Stimulated activated CD4-positive, alpha-beta T cell treated with anti-CD3 and anti-CD28 coated beads, Interleukin-15, amount 100 ng/mL, for 24 hours (primary cell): ENCODE results near the gene IGSF23.

Source experiments
- DNase-seq: peaks from one replicate; pipeline ENCODE4 v3.0.0-alpha.2; 2020

Gene IGSF23

GRCh38 chr19:44643605-44644401 lies 30.4 kb downstream of the IGSF23 start, which contains the start of gene PVR:
Gene PVR, plus strand, starts transcription at chr19:44643910. Its CDS starts 187 bp downstream, at chr19:44644097.
- DNase-seq = peak; percentile 78

- peak; percentile 31 for DNase-seq
These were observed 31.1 kb downstream of the IGSF23 start for GRCh38 chr19:44644402-44645016.

GRCh38 chr19:44645407-44646048 lies 32.2 kb downstream of the IGSF23 start:
- no peak for DNase-seq

GRCh38 chr19:44646049-44646416 lies 32.7 kb downstream of the IGSF23 start:
- no peak for DNase-seq

GRCh38 chr19:44647144-44647543 lies 33.8 kb downstream of the IGSF23 start:
- no peak for DNase-seq

GRCh38 chr19:44648631-44649251 lies 35.4 kb downstream of the IGSF23 start:
- no peak for DNase-seq

GRCh38 chr19:44649578-44650145 lies 36.3 kb downstream of the IGSF23 start:
- no peak for DNase-seq

- DNase-seq = no peak
These were observed 40.0 kb downstream of the IGSF23 start for GRCh38 chr19:44653343-44653742.

- DNase-seq = peak; percentile 81
These were observed 40.8 kb downstream of the IGSF23 start for GRCh38 chr19:44653977-44654774.

GRCh38 chr19:44657211-44657921 lies 44.0 kb downstream of the IGSF23 start:
- peak; percentile 81 for DNase-seq

GRCh38 chr19:44658069-44658733 lies 44.8 kb downstream of the IGSF23 start:
- no peak for DNase-seq

GRCh38 chr19:44660081-44660480 lies 46.7 kb downstream of the IGSF23 start:
- DNase-seq = no peak

- no peak for DNase-seq
These were observed 47.8 kb downstream of the IGSF23 start for GRCh38 chr19:44661205-44661604.

GRCh38 chr19:44661904-44662303 lies 48.5 kb downstream of the IGSF23 start:
- no peak for DNase-seq

GRCh38 chr19:44662691-44663385 lies 49.5 kb downstream of the IGSF23 start:
- no peak for DNase-seq

GRCh38 chr19:44663996-44664395 lies 50.6 kb downstream of the IGSF23 start:
- DNase-seq = no peak

- DNase-seq = no peak
These were observed 51.6 kb downstream of the IGSF23 start for GRCh38 chr19:44664976-44665375.

GRCh38 chr19:44666852-44667556 lies 53.6 kb downstream of the IGSF23 start:
- no peak for DNase-seq

- DNase-seq = peak; percentile 28
These were observed 55.8 kb downstream of the IGSF23 start for GRCh38 chr19:44668985-44669764.
